Muscle of leg (tissue), 11 donors: ENCODE results near the gene GCC2. TPM values are rescaled to one million over a fixed set of nuclear protein-coding genes. Genes with fewer than 3 reads are reported as not detected.
A peak's percentile ranks its signal among the peaks of the same experiment; 100 is the strongest.
"Not testable (repeated sequence)": the region's sequence is repeated elsewhere in the genome, so short reads cannot be mapped to it uniquely, and the experiment has no call there.

Source experiments
- DNase-seq: peaks from one replicate; pipeline ENCODE4 v3.0.0; 2013
- H3K27ac ChIP-seq: one replicate; pipeline ENCODE4 v1.5.1; 2013; ENCODE audit warnings: mild to moderate bottlenecking, low read length, control low read depth
- H3K27me3 ChIP-seq: one replicate; pipeline ENCODE4 v1.6.1; 2013; ENCODE audit warnings: low read length; ENCODE audit not compliant: control insufficient read depth, insufficient read depth
- H3K36me3 ChIP-seq: one replicate; pipeline ENCODE4 v1.6.1; 2013; ENCODE audit warnings: low read length; ENCODE audit not compliant: control insufficient read depth, insufficient read depth
- H3K4me1 ChIP-seq: one replicate; pipeline ENCODE4 v1.6.1; 2013; ENCODE audit warnings: low read length; ENCODE audit not compliant: control insufficient read depth, insufficient read depth
- H3K4me3 ChIP-seq: one replicate; pipeline ENCODE4 v1.5.1; 2013; ENCODE audit warnings: low read length, control low read depth
- H3K9me3 ChIP-seq: replicated peaks from 2 replicates; pipeline ENCODE4 v1.6.1; 2013; ENCODE audit warnings: low read depth, low read length; ENCODE audit not compliant: control insufficient read depth
- WGBS: methylation state at CpG from one replicate; pipeline ENCODE4 v1.1.5; 2013; ENCODE audit warnings: missing lambda C conversion rate; ENCODE audit not compliant: insufficient coverage; 5-methylcytosine and 5-hydroxymethylcytosine counted together
- polyA plus RNA-seq, 8 donors: library from polyadenylated mRNA; unstranded; fragments of 120-200 nt; gene quantifications; one replicate each; pipeline versions ENCODE4 v1.2.1 to v1.2.3, GENCODE V29; 2013; ENCODE audit warnings: inconsistent platforms in 1 of 8, low replicate concordance in 1 of 8; ENCODE audit not compliant: insufficient read length in 8 of 8, insufficient read depth in 1 of 8
- total RNA-seq: library from RNA; stranded (reverse); fragments of 120-200 nt; gene quantifications from one replicate; pipeline ENCODE4 v1.2.4, GENCODE V29; 2013

The GCC2 gene
- total and polyA plus RNA-seq, 9 donors: 14.9 to 26.2 (median 18.3) TPM

GRCh38 chr2:108459441-108459840 lies 10.4 kb downstream of the GCC2 start:
- Histone ChIP-seq H3K9me3 (peaks cover 14% of the 10 kb centered on the region), H3K4me1 (no peaks in the 10 kb centered on the region), H3K27ac (no peak overlapping the region), H3K27me3 (peaks cover 2% of the 10 kb centered on the region), H3K4me3 (no peak overlapping the region), H3K36me3 (peaks cover 32% of the 10 kb centered on the region)
- no CpG with 5 or more reads among the region's 1 CpG for WGBS
- DNase-seq: peak; percentile 53

- no peak overlapping the region for H3K27ac ChIP-seq
- no peaks in the 10 kb centered on the region for H3K4me1 ChIP-seq
- H3K27me3 ChIP-seq: peaks cover 2% of the 10 kb centered on the region
- peaks cover 34% of the 10 kb centered on the region for H3K36me3 ChIP-seq
- H3K9me3 ChIP-seq: peaks cover 14% of the 10 kb centered on the region
- H3K4me3 ChIP-seq: no peak overlapping the region
- WGBS: no CpG with 5 or more reads among the region's 4 CpGs
- DNase-seq: no peak
Observed at GRCh38 chr2:108460345-108461037, 11.5 kb downstream of the GCC2 start.

- peaks cover 13% of the 10 kb centered on the region for H3K36me3 ChIP-seq
- no peaks in the 10 kb centered on the region for H3K27me3 ChIP-seq
- no peaks in the 10 kb centered on the region for H3K9me3 ChIP-seq
- H3K4me1 ChIP-seq: no peaks in the 10 kb centered on the region
- WGBS: no CpG with 5 or more reads among the region's 1 CpG
- H3K27ac ChIP-seq: no peak overlapping the region
- H3K4me3 ChIP-seq: no peak overlapping the region
- DNase-seq: no peak
Observed at GRCh38 chr2:108477099-108477498, 28.1 kb downstream of the GCC2 start.

GRCh38 chr2:108485253-108485652 lies 36.2 kb downstream of the GCC2 start:
- Histone ChIP-seq H3K27me3 (no peaks in the 10 kb centered on the region), H3K9me3 (no peaks in the 10 kb centered on the region), H3K27ac (no peak overlapping the region), H3K4me3 (no peak overlapping the region), H3K36me3 (peaks cover 9% of the 10 kb centered on the region), H3K4me1 (no peaks in the 10 kb centered on the region)
- WGBS: no CpG with 5 or more reads among the region's 2 CpGs
- DNase-seq: no peak

GRCh38 chr2:108490506-108491122 lies 41.6 kb downstream of the GCC2 start:
- no peaks in the 10 kb centered on the region for H3K4me1 ChIP-seq
- H3K4me3 ChIP-seq: no peak overlapping the region
- no peaks in the 10 kb centered on the region for H3K27me3 ChIP-seq
- no peak overlapping the region for H3K27ac ChIP-seq
- DNase-seq: no peak
- peaks cover 10% of the 10 kb centered on the region for H3K36me3 ChIP-seq
- no peaks in the 10 kb centered on the region for H3K9me3 ChIP-seq

- no peak overlapping the region for H3K4me3 ChIP-seq
- H3K36me3 ChIP-seq: peaks cover 6% of the 10 kb centered on the region
- H3K4me1 ChIP-seq: no peaks in the 10 kb centered on the region
- H3K27ac ChIP-seq: no peak overlapping the region
- no peaks in the 10 kb centered on the region for H3K9me3 ChIP-seq
- H3K27me3 ChIP-seq: no peaks in the 10 kb centered on the region
- DNase-seq: no peak
Observed at GRCh38 chr2:108491848-108492247, 42.8 kb downstream of the GCC2 start.

- H3K4me3 ChIP-seq: no peak overlapping the region
- H3K27me3 ChIP-seq: no peaks in the 10 kb centered on the region
- H3K36me3 ChIP-seq: peaks cover 6% of the 10 kb centered on the region
- H3K4me1 ChIP-seq: no peaks in the 10 kb centered on the region
- no peak for DNase-seq
- WGBS: no CpG with 5 or more reads among the region's 4 CpGs
- no peaks in the 10 kb centered on the region for H3K9me3 ChIP-seq
- no peak overlapping the region for H3K27ac ChIP-seq
Observed at GRCh38 chr2:108492364-108492763, 43.4 kb downstream of the GCC2 start.

GRCh38 chr2:108496167-108496566 lies 47.2 kb downstream of the GCC2 start:
- H3K9me3 ChIP-seq, H3K27me3 ChIP-seq, H3K4me3 ChIP-seq, DNase-seq, H3K36me3 ChIP-seq, H3K27ac ChIP-seq, H3K4me1 ChIP-seq: not testable (repeated sequence)
- WGBS: no CpG with 5 or more reads among the region's 3 CpGs

GRCh38 chr2:108507620-108508019 lies 58.6 kb downstream of the GCC2 start:
- no CpG with 5 or more reads among the region's 4 CpGs for WGBS
- H3K27me3 ChIP-seq, H3K9me3 ChIP-seq, H3K4me3 ChIP-seq, H3K4me1 ChIP-seq, H3K27ac ChIP-seq, DNase-seq, H3K36me3 ChIP-seq: not testable (repeated sequence)

- not testable (repeated sequence) for H3K27me3 ChIP-seq, H3K4me1 ChIP-seq, H3K27ac ChIP-seq, H3K9me3 ChIP-seq, H3K36me3 ChIP-seq, H3K4me3 ChIP-seq
- DNase-seq: peak; percentile 80
- WGBS: no CpG with 5 or more reads among the region's 3 CpGs
Observed at GRCh38 chr2:108512431-108512830, 63.4 kb downstream of the GCC2 start.

GRCh38 chr2:108514478-108514877 lies 65.5 kb downstream of the GCC2 start:
- peak overlapping the region; percentile 42 for H3K27ac ChIP-seq
- not testable (repeated sequence) for H3K27me3 ChIP-seq, H3K36me3 ChIP-seq, H3K4me3 ChIP-seq, H3K4me1 ChIP-seq, H3K9me3 ChIP-seq
- DNase-seq: peak; percentile 22
- WGBS: no CpG with 5 or more reads among the region's 2 CpGs
